ENCODE measurements around the gene HS6ST1.
"Not testable (repeated sequence)": the region's sequence is repeated elsewhere in the genome, so short reads cannot be mapped to it uniquely, and the experiment has no call there.

HS6ST1 gene

GRCh38 chr2:128280901-128281321 is 37.8 kb downstream of the HS6ST1 start:
- no peak for DNase-seq

DNA sequence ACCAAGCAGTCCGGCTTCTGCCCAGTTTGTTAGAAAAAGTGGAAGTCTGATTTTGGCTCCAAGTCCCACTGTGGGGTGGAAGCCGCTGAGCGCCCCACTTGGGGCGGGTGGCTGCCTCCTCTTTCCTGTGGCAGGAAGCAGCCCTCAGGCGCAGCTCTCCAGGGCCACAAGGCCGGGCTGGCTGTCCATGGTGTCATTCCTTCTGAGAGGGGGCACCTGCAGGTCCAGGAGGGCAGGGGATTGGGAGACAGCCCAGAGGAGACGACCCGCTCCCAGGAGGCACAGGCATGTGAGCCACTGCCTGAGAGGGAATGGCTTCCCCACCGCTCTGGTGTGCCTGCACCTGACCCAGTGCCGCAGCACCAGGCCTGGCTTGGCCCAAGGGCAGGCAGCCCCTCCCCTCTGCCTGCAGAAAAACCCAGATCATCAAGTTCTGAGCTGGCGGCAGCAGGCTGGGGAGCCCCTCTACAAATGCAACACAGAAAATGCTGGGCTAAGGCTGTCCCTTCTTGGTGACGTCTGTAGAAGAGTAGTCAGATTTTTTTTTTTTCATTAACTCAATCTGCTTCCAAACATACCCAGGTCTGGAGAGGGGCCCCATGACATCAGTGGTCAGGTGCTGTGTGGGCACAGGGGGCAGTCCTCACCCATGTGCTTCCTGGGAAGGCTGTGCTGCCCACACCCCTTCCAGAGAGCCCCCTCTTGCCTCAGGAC is 38.4 kb downstream of the HS6ST1 start:
- DNase-seq = no peak

DNA sequence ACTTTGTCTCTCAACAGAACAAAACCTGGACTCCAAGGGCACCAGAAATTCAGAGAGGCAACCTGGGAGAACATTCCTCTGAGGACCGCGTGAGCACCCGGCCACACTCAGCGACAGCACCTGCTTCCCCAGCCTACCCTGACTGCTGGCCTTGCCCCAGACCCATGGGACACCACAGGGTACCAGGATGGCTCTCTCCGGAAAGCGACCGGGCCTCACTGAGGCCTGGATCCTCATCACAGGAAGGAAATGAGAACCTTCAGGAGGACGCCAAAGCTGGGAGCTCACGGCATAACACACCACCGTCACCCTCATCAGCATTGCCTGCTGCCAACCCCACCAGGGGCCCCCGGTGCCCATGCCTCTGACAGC is 38.9 kb downstream of the HS6ST1 start:
- DNase-seq = no peak

DNA sequence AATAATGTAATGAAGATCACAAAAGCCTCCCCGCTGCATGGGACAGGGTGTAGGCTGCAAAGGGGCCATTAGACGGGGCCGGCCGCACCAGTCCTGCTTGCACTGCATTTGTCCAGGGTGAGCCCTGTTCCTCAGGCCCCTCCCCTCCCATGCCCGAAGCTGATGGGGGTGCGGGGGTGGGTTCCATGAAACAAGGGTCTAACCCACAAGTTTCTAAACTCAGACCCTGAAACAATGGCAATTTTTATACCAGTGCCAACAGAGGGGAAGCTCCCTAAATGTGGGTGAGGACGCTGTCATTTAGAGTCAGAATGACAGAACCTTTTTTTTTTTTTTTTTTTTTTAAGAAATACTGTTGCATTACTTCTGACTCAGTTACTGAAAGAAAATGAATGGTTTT is 39.7 kb downstream of the HS6ST1 start:
- no peak for DNase-seq

DNA sequence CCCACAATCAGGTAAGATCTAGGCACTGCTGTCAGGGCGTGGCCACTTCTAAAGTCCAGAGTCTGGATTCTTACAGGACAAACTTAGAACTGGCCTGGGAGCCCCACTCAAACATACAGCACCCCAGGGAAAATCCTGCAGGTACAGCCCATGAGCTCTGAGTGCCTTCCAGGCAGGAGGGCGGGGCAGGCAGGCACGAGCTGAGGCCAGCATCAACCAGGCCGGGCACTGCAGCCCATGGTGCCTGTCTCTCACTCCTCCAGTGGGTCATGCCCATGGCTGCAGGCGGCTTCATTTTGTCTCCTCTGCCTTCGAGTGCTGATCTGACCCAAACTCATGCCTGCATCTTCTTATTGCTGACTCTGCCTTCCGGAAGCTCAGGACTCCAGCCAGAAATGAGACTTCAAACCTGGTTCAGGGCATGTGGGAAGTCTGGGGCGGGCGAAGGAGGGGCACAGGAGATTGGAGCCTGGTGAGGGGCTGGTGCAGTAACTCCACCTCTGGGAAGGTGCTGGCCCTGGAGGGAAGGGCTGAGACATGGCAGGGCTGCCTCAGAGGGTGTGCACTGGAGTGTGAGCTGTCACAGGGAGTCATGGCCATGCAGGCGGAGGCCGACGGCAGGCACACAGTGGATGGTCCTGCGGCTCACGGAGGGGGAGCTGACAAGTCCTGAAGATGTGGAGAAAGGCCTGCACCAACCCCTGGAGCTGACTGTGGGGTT is 40.5 kb downstream of the HS6ST1 start:
- no peak for DNase-seq

DNA sequence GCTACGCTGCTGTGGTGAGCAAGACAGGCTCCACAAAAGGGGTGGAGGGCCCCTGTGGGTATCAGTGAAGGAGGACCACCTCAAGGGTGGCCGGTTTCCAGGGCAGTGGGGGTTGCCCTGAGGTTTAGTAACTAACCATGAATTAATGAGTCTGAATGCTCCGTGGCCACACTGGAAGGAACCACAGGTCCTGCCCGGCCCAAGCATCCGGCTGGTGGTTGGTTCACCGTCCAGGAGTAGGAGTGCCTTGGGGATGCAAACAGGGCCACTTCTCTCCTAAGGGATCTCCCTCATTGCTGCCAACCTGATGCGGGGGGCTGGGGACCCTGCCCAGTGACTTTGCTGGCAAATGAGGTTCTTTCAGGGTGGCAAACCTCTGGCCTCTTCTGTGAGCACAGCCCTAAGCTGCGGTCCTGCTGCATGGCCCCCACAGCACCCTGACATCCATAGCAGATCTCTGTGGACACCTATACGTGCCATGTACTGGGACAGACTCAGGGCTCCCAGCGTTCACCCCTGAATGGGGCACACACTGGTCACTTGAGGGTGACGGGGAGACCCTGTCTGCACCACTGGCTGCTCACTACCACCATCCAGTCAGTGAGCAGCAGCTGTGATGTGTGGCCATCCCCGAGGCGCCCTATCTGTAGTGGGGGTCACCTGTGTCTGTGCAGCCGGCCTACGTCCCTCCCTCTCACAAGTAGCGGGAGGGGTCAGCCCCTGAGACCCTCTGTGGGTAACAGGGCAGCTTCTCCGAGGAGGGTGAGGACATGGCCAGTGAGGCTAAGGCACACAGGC is 41.6 kb downstream of the HS6ST1 start:
- no peak for DNase-seq

GRCh38 chr2:128275498-128276045 is 43.1 kb downstream of the HS6ST1 start:
- DNase-seq = no peak

- DNase-seq = no peak
Measured at GRCh38 chr2:128274218-128274617, 44.5 kb downstream of the HS6ST1 start.

GRCh38 chr2:128273469-128274081 is 45.1 kb downstream of the HS6ST1 start:
- no peak for DNase-seq

DNA sequence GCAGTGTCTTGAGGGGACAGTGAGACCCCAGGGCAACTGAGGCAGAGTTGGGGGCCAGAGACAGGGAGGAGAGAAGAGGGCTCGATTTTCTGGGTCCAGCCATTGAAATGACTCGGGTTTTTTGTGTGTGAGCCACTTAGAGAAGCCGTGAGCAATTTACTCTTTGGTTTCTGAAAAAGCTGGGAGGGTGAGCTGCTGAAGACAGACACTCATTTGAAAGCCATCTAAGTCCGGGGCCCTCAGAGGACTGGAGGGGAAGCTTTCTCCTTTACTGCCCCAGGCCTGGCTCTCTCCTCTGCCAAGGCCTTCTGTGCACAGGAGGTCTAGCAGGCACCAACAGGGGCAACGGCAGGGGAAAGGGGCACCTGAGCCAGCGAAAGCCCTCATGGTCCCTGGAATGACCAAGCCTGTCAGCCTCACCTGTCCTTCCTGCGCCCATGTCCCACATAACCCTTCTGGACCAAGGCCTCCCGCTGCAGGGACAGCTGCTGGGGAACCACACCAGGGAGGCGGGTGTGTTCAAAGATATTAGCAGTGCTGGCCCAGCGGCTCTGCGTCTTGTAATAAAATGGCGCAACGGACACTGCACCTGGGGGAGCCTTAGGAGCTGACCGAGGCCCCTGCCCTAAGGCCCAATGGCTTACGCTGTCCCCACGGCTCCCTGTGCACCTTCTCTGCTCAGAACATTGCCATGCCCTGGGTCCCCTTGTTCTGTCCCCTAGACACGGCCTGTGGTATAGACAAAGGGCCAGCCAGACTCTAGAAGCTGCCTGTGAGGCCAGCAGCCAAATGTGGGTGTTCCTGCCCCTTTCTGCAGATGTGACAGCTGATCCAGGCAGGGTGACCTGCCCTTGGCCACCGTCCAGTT is 45.8 kb downstream of the HS6ST1 start:
- no peak for DNase-seq

- DNase-seq = no peak
Measured at GRCh38 chr2:128271911-128272600, 46.6 kb downstream of the HS6ST1 start.

GRCh38 chr2:128271597-128271910 is 47.1 kb downstream of the HS6ST1 start:
- DNase-seq = no peak

DNA sequence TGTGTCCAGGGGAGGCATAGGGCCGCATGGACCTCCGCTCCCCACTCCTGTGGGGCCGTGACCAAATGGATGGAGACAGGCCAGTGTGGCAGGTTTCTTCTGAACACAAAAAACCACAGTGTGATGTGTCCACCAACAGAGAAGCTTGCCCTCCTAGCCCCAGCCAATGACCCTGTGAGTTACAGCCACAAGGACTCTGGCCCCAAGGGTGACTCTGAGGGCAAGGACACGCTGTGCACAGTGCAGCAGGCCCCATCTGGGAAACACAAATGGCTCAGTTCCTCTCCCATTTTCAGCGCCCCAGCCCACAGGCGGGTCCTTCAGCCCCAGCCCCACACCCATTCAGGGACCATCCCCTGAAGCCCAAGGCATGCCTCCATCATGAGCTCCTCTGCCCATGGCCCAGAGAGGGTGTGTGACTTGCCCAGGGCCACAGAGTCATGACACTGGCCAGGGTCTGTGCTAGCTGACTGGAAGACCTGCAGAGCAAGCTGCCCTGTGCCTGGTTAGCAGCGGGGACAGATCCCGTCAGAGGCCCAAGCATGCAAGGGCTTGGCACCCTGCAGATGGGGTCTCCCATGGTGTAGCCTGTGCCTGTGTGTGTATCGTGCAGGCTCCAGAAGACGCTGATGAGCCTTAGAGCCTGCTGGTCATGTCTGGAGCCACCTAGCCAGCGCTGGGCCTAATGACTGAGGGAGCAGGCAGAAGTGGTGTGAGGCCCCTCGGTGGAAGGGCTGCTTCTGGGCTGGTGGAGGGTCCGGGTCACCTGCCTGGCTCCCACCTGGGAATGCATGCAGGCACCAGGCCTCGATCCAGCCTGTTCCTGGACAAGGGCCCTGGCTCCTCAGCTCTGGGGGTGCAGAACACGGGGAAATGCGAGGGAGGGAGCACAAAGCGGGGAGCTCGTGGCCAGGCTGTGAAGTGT is 47.7 kb downstream of the HS6ST1 start:
- no peak for DNase-seq

GRCh38 chr2:128269990-128270671 is 48.5 kb downstream of the HS6ST1 start:
- no peak for DNase-seq

DNA sequence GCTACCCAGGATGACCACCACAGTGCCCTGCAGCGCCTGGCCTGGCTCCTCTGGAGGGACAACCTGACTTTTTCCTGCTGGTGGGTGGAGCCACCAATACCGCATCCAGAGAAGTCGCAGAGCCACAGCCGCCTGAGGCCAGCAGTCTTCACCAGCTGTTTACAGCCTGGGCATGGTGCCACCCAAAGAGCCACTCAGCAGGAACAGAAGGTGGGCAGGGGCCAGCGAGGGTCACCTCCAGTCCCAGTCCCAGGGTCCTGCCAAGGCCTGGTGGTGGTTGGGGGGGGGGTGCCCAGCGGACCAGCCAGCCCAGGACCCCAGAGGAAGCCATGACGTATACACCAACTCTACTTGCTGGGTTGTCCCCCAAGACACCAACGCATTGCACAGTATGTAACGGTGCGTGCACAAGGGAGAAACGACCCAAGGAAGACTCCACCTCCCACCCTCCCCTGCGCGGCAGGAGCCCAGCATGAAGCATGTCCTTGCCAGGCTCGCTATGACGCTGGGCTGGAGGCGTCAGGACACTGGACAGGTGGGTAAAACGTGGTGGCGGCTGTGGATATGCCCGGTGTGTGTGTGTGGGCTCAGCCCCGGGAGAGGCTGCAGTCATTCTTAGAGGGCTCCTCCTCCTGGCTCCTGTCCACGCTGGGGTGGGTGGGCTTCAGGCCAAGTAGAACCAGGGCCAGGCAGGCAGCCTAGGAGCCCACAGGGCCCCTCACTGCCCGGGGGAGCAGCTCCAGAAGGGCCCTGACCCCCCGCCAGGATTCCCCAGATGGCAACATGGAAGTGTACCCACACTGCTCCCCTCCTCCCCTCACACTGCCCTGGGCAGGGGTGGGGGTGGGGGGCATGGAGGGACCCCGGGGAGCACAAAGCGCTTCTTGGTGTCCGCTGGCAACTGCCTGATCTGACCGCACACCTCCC is 49.3 kb downstream of the HS6ST1 start:
- DNase-seq = no peak

DNA sequence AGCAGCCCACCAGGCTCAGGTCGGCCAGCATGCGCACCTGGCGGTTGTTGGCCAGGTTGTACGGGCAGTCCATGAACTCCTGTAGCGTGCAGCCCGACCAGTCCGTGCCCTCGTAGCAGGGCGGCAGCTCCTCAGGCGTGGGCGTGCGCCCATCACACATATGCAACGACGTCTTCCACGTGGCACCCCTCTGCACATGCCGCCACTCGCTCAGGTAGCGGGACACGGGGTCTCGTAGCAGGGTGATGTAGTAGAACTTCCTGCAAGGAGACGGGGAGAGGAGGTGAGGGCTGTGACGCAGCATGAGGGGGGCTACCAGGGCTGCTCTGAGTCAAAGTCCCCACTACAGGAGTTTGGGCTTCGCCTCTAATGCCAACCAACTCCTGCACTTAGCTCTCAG is 50.1 kb downstream of the HS6ST1 start:
- DNase-seq = not testable (repeated sequence)

DNA sequence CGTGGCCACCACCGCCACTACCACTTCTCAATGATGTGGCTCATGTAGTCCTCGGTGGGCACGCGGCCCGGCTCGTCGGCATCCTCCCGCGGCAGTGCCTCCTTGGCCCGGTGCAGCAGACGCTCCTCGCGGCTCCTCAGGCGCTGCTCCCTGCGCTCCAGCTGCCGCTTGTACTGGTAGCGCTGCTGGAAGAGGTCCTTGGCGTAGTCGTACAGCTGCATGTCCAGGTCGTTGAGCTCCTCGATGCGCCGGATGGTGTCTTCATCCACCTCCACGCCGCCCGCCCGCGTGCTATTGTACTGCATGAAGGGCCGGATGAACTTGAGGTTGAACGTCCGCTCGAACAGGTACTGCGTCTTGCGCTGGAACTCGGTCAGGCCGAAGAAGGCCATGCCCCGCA is 50.5 kb downstream of the HS6ST1 start:
- not testable (repeated sequence) for DNase-seq

DNA sequence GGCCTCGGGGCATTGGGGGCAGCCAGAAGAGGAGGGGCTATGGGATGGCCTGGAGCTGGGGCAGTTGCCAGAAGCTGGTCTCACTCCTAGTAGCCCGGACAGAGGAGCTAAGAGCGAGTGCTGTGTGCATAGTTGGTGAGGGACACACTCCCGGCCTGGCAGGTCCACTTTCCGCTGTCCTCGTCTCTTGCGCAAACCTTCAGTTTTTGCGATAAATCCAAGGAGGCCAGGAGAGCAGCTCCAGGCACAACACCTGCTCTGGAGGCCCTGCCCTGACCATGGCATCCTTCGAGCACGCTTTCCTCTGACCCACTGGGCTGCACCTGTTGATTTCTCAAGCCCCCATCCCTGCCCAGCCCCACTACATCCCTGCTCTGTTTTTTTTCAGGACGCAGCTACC is 51.0 kb downstream of the HS6ST1 start:
- not testable (repeated sequence) for DNase-seq

DNA sequence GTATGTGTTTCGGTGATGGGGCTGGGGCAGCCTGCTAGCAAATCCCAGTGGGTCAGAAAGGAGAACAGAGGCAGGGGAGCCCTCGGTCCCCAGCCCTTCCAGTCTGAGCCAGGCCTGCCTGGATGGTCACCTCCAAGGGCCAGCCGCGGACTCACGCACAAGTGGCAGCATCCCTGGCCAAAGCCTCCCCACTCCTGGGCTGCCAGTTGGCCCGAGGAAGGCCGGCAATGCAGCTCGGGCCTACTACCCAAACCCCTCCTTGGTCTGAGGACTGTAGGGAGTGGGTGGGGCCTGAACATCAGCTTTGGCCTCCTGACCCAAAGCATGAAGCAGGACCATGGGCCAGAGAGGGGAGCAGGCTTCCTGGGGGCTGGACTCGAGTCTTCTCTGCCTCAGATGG is 51.5 kb downstream of the HS6ST1 start:
- not testable (repeated sequence) for DNase-seq

All from amniotic stem cell (primary cell).